H9 (cell line): ENCODE measurements around the gene SVIP. TPM values are rescaled to one million over a fixed set of nuclear protein-coding genes. Genes with fewer than 3 reads are reported as not detected.

Experiments used
- DNase-seq: peaks from one replicate; pipeline ENCODE4 v3.0.0-alpha.2; 2017
- H2AFZ ChIP-seq: one replicate; pipeline ENCODE4 v1.6.1; 2013; ENCODE audit warnings: mild to moderate bottlenecking, low read length, control low read depth, moderate library complexity
- H2AK5ac ChIP-seq: 2 replicates; pipeline ENCODE4 v1.6.1; 2013; ENCODE audit warnings: low read length, control low read depth, mixed read lengths; ENCODE audit not compliant: insufficient read length
- H2BK120ac ChIP-seq: one replicate; pipeline ENCODE4 v1.6.1; 2013; ENCODE audit warnings: low read depth, mild to moderate bottlenecking, low read length, control low read depth, inconsistent platforms; ENCODE audit not compliant: poor library complexity, severe bottlenecking
- H2BK12ac ChIP-seq: 2 replicates; pipeline ENCODE4 v1.6.1; 2013; ENCODE audit warnings: low read length, control low read depth, mixed read lengths, low read depth; ENCODE audit not compliant: insufficient read length
- H2BK15ac ChIP-seq: 2 replicates; pipeline ENCODE4 v1.6.1; 2013; ENCODE audit warnings: low read depth, low read length, control low read depth
- H2BK20ac ChIP-seq: one replicate; pipeline ENCODE4 v1.6.1; 2013; ENCODE audit warnings: low read depth, mild to moderate bottlenecking, low read length, control low read depth, inconsistent platforms; ENCODE audit not compliant: poor library complexity, severe bottlenecking
- H2BK5ac ChIP-seq: 2 replicates; pipeline ENCODE4 v1.6.1; 2013; ENCODE audit warnings: low read length, control low read depth, mixed read lengths; ENCODE audit not compliant: insufficient read length
- H3K14ac ChIP-seq: 2 replicates; pipeline ENCODE4 v1.6.1; 2013; ENCODE audit warnings: low read length, control low read depth; ENCODE audit not compliant: insufficient read depth
- H3K18ac ChIP-seq: 2 replicates; pipeline ENCODE4 v1.6.1; 2013; ENCODE audit warnings: low read depth, mild to moderate bottlenecking, mixed read lengths, low read length, control low read depth; ENCODE audit not compliant: insufficient read length
- H3K23ac ChIP-seq: 2 replicates; pipeline ENCODE4 v1.6.1; 2013; ENCODE audit warnings: low read length, control low read depth, mixed read lengths, low read depth; ENCODE audit not compliant: insufficient read length
- H3K23me2 ChIP-seq: 2 replicates; pipeline ENCODE4 v1.6.1; 2013; ENCODE audit warnings: low read depth, mild to moderate bottlenecking, mixed read lengths, low read length, control low read depth; ENCODE audit not compliant: insufficient read length, poor library complexity, severe bottlenecking
- H3K27ac ChIP-seq: 2 replicates; pipeline ENCODE4 v1.5.1; 2013; ENCODE audit warnings: low read length, control low read depth, mixed read lengths, low read depth; ENCODE audit not compliant: insufficient read length
- H3K27me3 ChIP-seq: 2 replicates; pipeline ENCODE4 v1.6.1; 2013; ENCODE audit warnings: low read length, control low read depth, inconsistent platforms; ENCODE audit not compliant: insufficient read depth
- H3K4ac ChIP-seq: 2 replicates; pipeline ENCODE4 v1.6.1; 2013; ENCODE audit warnings: low read depth, mild to moderate bottlenecking, control low read depth, inconsistent platforms, low read length, moderate library complexity
- H3K4me1 ChIP-seq: 2 replicates; pipeline ENCODE4 v1.6.1; 2013; ENCODE audit warnings: low read length, control low read depth, inconsistent platforms; ENCODE audit not compliant: insufficient read depth
- H3K4me2 ChIP-seq: 2 replicates; pipeline ENCODE4 v1.6.1; 2013; ENCODE audit warnings: low read length, control low read depth, mixed read lengths; ENCODE audit not compliant: insufficient read length, insufficient read depth
- H3K56ac ChIP-seq: 2 replicates; pipeline ENCODE4 v1.6.1; 2013; ENCODE audit warnings: low read depth, mild to moderate bottlenecking, mixed read lengths, low read length, control low read depth; ENCODE audit not compliant: insufficient read length
- H3K79me1 ChIP-seq: 2 replicates; pipeline ENCODE4 v1.6.1; 2013; ENCODE audit warnings: low read depth, mild to moderate bottlenecking, moderate library complexity, low read length, control low read depth, inconsistent platforms; ENCODE audit not compliant: insufficient read depth, poor library complexity, severe bottlenecking
- H3K79me2 ChIP-seq: 2 replicates; pipeline ENCODE4 v1.6.1; 2013; ENCODE audit warnings: low read length, control low read depth, inconsistent platforms; ENCODE audit not compliant: insufficient read depth
- H3K9ac ChIP-seq: 2 replicates; pipeline ENCODE4 v1.6.1; 2013; ENCODE audit warnings: low read length, control low read depth, mixed read lengths; ENCODE audit not compliant: insufficient read length; ENCODE audit errors: extremely low read depth
- H3K9me3 ChIP-seq: one replicate; pipeline ENCODE4 v1.6.1; 2013; ENCODE audit warnings: low read depth, low read length, inconsistent platforms; ENCODE audit not compliant: control insufficient read depth
- H3T11ph ChIP-seq: one replicate; pipeline ENCODE4 v1.6.1; 2013; ENCODE audit warnings: mild to moderate bottlenecking, low read length, control low read depth, inconsistent platforms
- H4K20me1 ChIP-seq: one replicate; pipeline ENCODE4 v1.6.1; 2013; ENCODE audit not compliant: control insufficient read depth, insufficient read length, insufficient read depth
- H4K5ac ChIP-seq: 2 replicates; pipeline ENCODE4 v1.6.1; 2013; ENCODE audit warnings: low read depth, mild to moderate bottlenecking, mixed read lengths, low read length, control low read depth; ENCODE audit not compliant: insufficient read length
- H4K8ac ChIP-seq: replicated peaks from 2 replicates; pipeline ENCODE4 v1.6.1; 2013; ENCODE audit warnings: low read length, control low read depth, mixed read lengths, low read depth; ENCODE audit not compliant: insufficient read length
- H4K91ac ChIP-seq: 2 replicates; pipeline ENCODE4 v1.6.1; 2013; ENCODE audit warnings: low read depth, mild to moderate bottlenecking, moderate library complexity, mixed read lengths, low read length, control low read depth; ENCODE audit not compliant: insufficient read length
- H3K27ac Mint-ChIP-seq, 3 experiments: 2 replicates in 2 of 3; 3 replicates in 1 of 3; pipeline ENCODE4 v1.8.0; 2020 to 2021; ENCODE audit warnings: mixed read lengths in 3 of 3, mild to moderate bottlenecking in 1 of 3, moderate library complexity in 1 of 3
- H3K27me3 Mint-ChIP-seq: 2 replicates; pipeline ENCODE4 v1.8.0; 2021; ENCODE audit warnings: low read depth, mild to moderate bottlenecking, moderate library complexity, mixed read lengths
- H3K36me3 Mint-ChIP-seq, 3 experiments: 2 replicates in 2 of 3; 3 replicates in 1 of 3; pipeline ENCODE4 v1.8.0; 2020 to 2021; ENCODE audit warnings: low read depth in 3 of 3, mixed read lengths in 3 of 3; ENCODE audit not compliant: insufficient read depth in 1 of 3
- H3K4me1 Mint-ChIP-seq, 2 experiments: 2 replicates each; pipeline ENCODE4 v1.8.0; 2020; ENCODE audit warnings: mixed read lengths in 2 of 2
- H3K4me3 Mint-ChIP-seq, 2 experiments: 2 replicates in 1 of 2; 3 replicates in 1 of 2; pipeline ENCODE4 v1.8.0; 2020 to 2021; ENCODE audit warnings: mild to moderate bottlenecking in 2 of 2, mixed read lengths in 2 of 2, moderate library complexity in 1 of 2
- H3K9me3 Mint-ChIP-seq, 2 experiments: 2 replicates in 1 of 2; 3 replicates in 1 of 2; pipeline ENCODE4 v1.8.0; 2020; ENCODE audit warnings: mild to moderate bottlenecking in 2 of 2, mixed read lengths in 2 of 2, moderate library complexity in 1 of 2
- CTCF ChIP-seq: fragments of 200-600 bp; sonication (generic); conservative IDR thresholded peaks from 3 replicates; pipeline ENCODE4 v1.8.0; 2021; ENCODE audit warnings: antibody characterized with exemption, mild to moderate bottlenecking
- WGBS: extraction: QIAGEN DNeasy Blood & Tissue Kit; methylation state at CpG from one replicate; pipeline ENCODE4 v1.1.7; 2013; ENCODE audit warnings: missing lambda C conversion rate, low lambda C conversion rate, mixed read lengths; ENCODE audit not compliant: insufficient read length; ENCODE audit errors: extremely low coverage; 5-methylcytosine and 5-hydroxymethylcytosine counted together
- total RNA-seq: library from RNA; stranded (reverse); gene quantifications from 2 replicates; pipeline ENCODE4 v1.2.1, GENCODE V29; 2021

Gene SVIP
- total RNA-seq, 1 experiment from 2014 or later, result 10.4 TPM

GRCh38 chr11:22787055-22787454 is 42.5 kb downstream of the SVIP start:
- Histone ChIP-seq H3K56ac (no peak overlapping the region), H4K20me1 (no peaks in the 10 kb centered on the region), H3K23me2 (no peaks in the 10 kb centered on the region), H2BK20ac (no peak overlapping the region), H4K91ac (no peak overlapping the region), H3K18ac (no peak overlapping the region), H3K27me3 (no peaks in the 10 kb centered on the region), H3K27ac (no peak overlapping the region), H2BK5ac (no peak overlapping the region), H3K4me2 (no peak overlapping the region), H2AK5ac (no peak overlapping the region), H3K79me1 (no peaks in the 10 kb centered on the region), H3T11ph (no peak overlapping the region), H3K79me2 (no peaks in the 10 kb centered on the region), H3K4ac (no peak overlapping the region), H2BK15ac (no peak overlapping the region), H4K5ac (no peak overlapping the region), H3K4me1 (no peaks in the 10 kb centered on the region; the same call in 1 of the 2 replicates), H3K23ac (no peak overlapping the region), H3K9ac (no peak overlapping the region), H4K8ac (no peak overlapping the region), H2AFZ (no peak overlapping the region), H2BK12ac (no peak overlapping the region), H3K9me3 (no peaks in the 10 kb centered on the region), H2BK120ac (no peak overlapping the region), H3K14ac (no peak overlapping the region)
- DNase-seq, result no peak
- WGBS, result no CpG with 5 or more reads among the region's 2 CpGs
- no peak overlapping the region for H3K4me3 Mint-ChIP-seq
- peaks cover 0 to 4% of the 10 kb centered on the region in 2 experiments; a peak in 1 of 5 replicates for H3K9me3 Mint-ChIP-seq
- H3K27ac Mint-ChIP-seq, result no peak overlapping the region
- no peaks in the 10 kb centered on the region for H3K27me3 Mint-ChIP-seq
- 0 out of 7 replicates have a peak, but pooled peaks cover 0 to 2% (median 0%) of the 10 kb centered on the region in 3 experiments for H3K36me3 Mint-ChIP-seq
- no peak for TF ChIP-seq CTCF
- peaks cover 0 to 7% of the 10 kb centered on the region in 2 experiments; a peak in 2 of 4 replicates for H3K4me1 Mint-ChIP-seq
